K562 (cell line): ENCODE measurements around the gene PLCD1. TPM values are rescaled to one million over a fixed set of nuclear protein-coding genes. Genes with fewer than 3 reads are reported as not detected.

Source experiments
- BCL6 ChIP-seq: fragments of 250-450 bp; sonication (Bioruptor Pico); IDR thresholded peaks from 2 replicates; pipeline ENCODE4 v1.4.0; 2020
- CAMTA2 ChIP-seq: fragments of 250-450 bp; sonication (Bioruptor Pico); conservative IDR thresholded peaks from 2 replicates; pipeline ENCODE4 v1.5.1; 2022
- CC2D1A ChIP-seq: fragments of 450-650 bp; IDR thresholded peaks from 2 replicates; pipeline ENCODE4 v1.6.1; 2017; ENCODE audit warnings: mild to moderate bottlenecking
- CHD4 ChIP-seq: fragments of 200-600 bp; sonication (generic); IDR thresholded peaks from 3 replicates; pipeline ENCODE4 v1.6.1; 2012; ENCODE audit warnings: low read depth, mild to moderate bottlenecking, mixed read lengths, low read length, inconsistent platforms; ENCODE audit not compliant: insufficient read depth, insufficient replicate concordance, poor library complexity, severe bottlenecking
- ERF ChIP-seq: fragments of 450-650 bp; formaldehyde crosslinking; IDR thresholded peaks from 2 replicates; pipeline ENCODE4 v1.4.0; 2020; ENCODE audit warnings: mild to moderate bottlenecking, mixed read lengths
- ETV5 ChIP-seq: sonication (generic); formaldehyde crosslinking; IDR thresholded peaks from 2 replicates; pipeline ENCODE4 v1.4.0; 2020; ENCODE audit warnings: low read depth, mild to moderate bottlenecking, missing genetic modification reagents
- HMGN3 ChIP-seq: IDR thresholded peaks from 2 replicates; pipeline ENCODE4 v1.6.1; 2011; ENCODE audit warnings: borderline replicate concordance, low read depth, mild to moderate bottlenecking, mixed read lengths, low read length; ENCODE audit not compliant: insufficient read length; ENCODE audit errors: extremely low read depth
- KLF16 ChIP-seq: IDR thresholded peaks from 2 replicates; pipeline ENCODE4 v1.6.1; 2016; ENCODE audit warnings: antibody characterized with exemption
- LEF1 ChIP-seq: fragments of 450-650 bp; IDR thresholded peaks from 2 replicates; pipeline ENCODE4 v1.6.1; 2016; ENCODE audit warnings: mild to moderate bottlenecking
- MTA3 ChIP-seq: fragments of 450-650 bp; formaldehyde crosslinking; IDR thresholded peaks from 2 replicates; pipeline ENCODE4 v1.6.1; 2017; ENCODE audit warnings: mild to moderate bottlenecking, borderline replicate concordance
- NFE2 ChIP-seq: IDR thresholded peaks from 2 replicates; pipeline ENCODE4 v1.6.1; 2014; ENCODE audit warnings: antibody characterized with exemption, low read depth
- PHF8 ChIP-seq: fragments of 200-600 bp; sonication (generic); IDR thresholded peaks from 2 replicates; pipeline ENCODE4 v1.6.1; 2012; ENCODE audit warnings: mixed run types, mild to moderate bottlenecking, inconsistent platforms, low read length, moderate library complexity, borderline replicate concordance
- PTBP1 ChIP-seq: fragments of 200-400 bp; formaldehyde crosslinking; IDR thresholded peaks from 2 replicates; pipeline ENCODE4 v1.6.1; 2017; ENCODE audit warnings: low read depth, low read length
- SP2 ChIP-seq: IDR thresholded peaks from 2 replicates; pipeline ENCODE4 v1.6.1; 2011; ENCODE audit warnings: mild to moderate bottlenecking, low read depth, low read length, moderate library complexity; ENCODE audit not compliant: poor library complexity, severe bottlenecking; ENCODE audit errors: extremely low read depth
- SRF ChIP-seq, 2 experiments: fragments of 250-450, 450-650 bp in 1 of 2; sonication (Bioruptor Pico) in 1 of 2; sonication (generic) in 1 of 2; formaldehyde crosslinking; IDR thresholded peaks; 2 replicates each; pipeline versions ENCODE4 v1.5.0 to v1.5.1; 2020 to 2022; ENCODE audit warnings: mild to moderate bottlenecking in 1 of 2, missing genetic modification reagents in 1 of 2
- TSC22D4 ChIP-seq: fragments of 450-650 bp; IDR thresholded peaks from 2 replicates; pipeline ENCODE4 v1.6.1; 2016; ENCODE audit warnings: missing genetic modification characterization, missing biosample characterization, control low read depth
- ZFP30 ChIP-seq: fragments of 250-450 bp; sonication (Bioruptor Pico); IDR thresholded peaks from 2 replicates; pipeline ENCODE4 v1.8.0; 2022; ENCODE audit warnings: moderate library complexity, mild to moderate bottlenecking, inconsistent platforms, borderline replicate concordance
- ZKSCAN1 ChIP-seq: fragments of 150-350 bp; IDR thresholded peaks from 2 replicates; pipeline ENCODE4 v1.6.1; 2016; ENCODE audit warnings: low read depth, low read length
- ZNF668 ChIP-seq: fragments of 250-450 bp; sonication (Bioruptor Pico); IDR thresholded peaks from 2 replicates; pipeline ENCODE4 v1.8.0; 2022; ENCODE audit warnings: mild to moderate bottlenecking, inconsistent platforms
- polyA plus RNA-seq, 8 experiments: library from polyadenylated mRNA; depleted of rRNA in 4 of 8; stranded (reverse) in 5 of 8; unstranded in 3 of 8; fragments of >200 nt; fragmentation: Nextera tagmentation in 2 of 8; fragmentation: Illumina TruSeq in 1 of 8; extraction: Ambion mirVana in 2 of 8; extraction: Trizol in 1 of 8; gene quantifications; 2 replicates each; pipeline versions ENCODE4 v1.2.1 to v1.2.3, GENCODE V29; 2011 to 2014; ENCODE audit warnings: inconsistent platforms in 1 of 8, missing spikeins in 1 of 8
- total RNA-seq, 7 experiments: library from RNA; depleted of rRNA in 6 of 7; stranded (reverse); fragments of >200 nt in 6 of 7; fragmentation: Illumina TruSeq in 2 of 7; extraction: Trizol in 2 of 7; gene quantifications; 2 replicates each; pipeline versions ENCODE4 v1.2.1 to v1.2.3, GENCODE V29; 2011 to 2021; ENCODE audit warnings: low replicate concordance in 1 of 7
- TF ChIP-seq, protein P1 (sequence below): fragments of 450-650 bp; IDR thresholded peaks from 2 replicates; pipeline ENCODE4 v1.6.1; 2014; ENCODE audit warnings: low read depth, mild to moderate bottlenecking, moderate library complexity, borderline replicate concordance
- TF ChIP-seq, protein P2 (sequence below): sonication (generic); formaldehyde crosslinking; IDR thresholded peaks from 2 replicates; pipeline ENCODE4 v1.8.0; 2022; ENCODE audit warnings: missing genetic modification reagents, mild to moderate bottlenecking, borderline replicate concordance
- TF ChIP-seq, protein P3 (sequence below): fragments of 450-650 bp; IDR thresholded peaks from 2 replicates; pipeline ENCODE4 v1.6.1; 2017; ENCODE audit warnings: antibody characterized with exemption, mild to moderate bottlenecking

The PLCD1 gene
- total and polyA plus RNA-seq, 9 of the 15 experiments (the other 6 are each of a cell fraction or from before 2014, with no cell fraction given), result 5.4 to 209 (median 116) TPM

DNA sequence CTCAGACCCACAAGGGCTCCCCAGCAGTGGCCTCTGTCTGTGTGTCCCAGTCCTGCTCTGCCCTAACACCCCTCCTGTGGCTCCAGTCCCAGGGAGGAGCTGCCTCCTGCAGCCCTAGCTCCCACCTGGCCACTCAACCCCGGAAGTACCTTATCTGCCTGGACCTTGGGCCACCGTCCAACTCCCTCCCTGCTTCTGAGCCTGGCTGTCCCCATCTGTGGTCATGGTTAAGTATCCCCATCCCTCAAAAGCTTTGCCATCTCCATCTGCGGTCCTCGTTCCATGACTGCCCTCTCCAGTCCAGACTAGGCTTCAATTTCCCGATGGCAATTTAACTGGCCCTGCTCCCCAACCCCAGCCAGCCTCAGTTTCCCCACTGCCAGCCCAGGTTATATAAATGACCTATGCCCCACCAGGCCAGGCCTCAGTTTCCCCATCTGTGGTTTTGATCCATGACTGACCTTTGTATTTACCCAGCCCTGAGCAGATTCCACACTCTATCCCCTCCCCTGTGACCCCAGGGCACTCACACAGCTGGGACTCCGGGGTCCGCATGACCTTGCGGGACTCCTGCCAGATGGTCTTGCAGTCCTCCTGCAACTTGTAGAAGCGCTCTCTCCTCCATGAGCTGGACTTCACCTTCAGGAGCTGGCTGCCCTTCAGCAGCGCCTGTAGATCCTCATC, 9.6 kb downstream of the PLCD1 start (continued):
- TF ChIP-seq MTA3 (no peak; the same call in 1 of the 2 replicates), ETV5 (peak; percentile 81), BCL6 (CRISPR knock-in tag) (no peak), LEF1 (no peak), ZKSCAN1 (no peak), CAMTA2 (CRISPR knock-in tag) (no peak), ERF (CRISPR knock-in tag) (no peak), CC2D1A (no peak), SRF (CRISPR knock-in tag; IDR thresholded peaks at IDR 0.05) (peak in 1 of 2 experiments; percentile 87; a peak in 2 of 4 replicates), CHD4 (no peak), PHF8 (no peak), ZFP30 (CRISPR knock-in tag) (no peak), PTBP1 (no peak), TSC22D4 (no peak), SP2 (no peak), ZNF668 (CRISPR knock-in tag) (no peak), HMGN3 (no peak), KLF16 (no peak), NFE2 (no peak)
- TF ChIP-seq, protein P1, sequence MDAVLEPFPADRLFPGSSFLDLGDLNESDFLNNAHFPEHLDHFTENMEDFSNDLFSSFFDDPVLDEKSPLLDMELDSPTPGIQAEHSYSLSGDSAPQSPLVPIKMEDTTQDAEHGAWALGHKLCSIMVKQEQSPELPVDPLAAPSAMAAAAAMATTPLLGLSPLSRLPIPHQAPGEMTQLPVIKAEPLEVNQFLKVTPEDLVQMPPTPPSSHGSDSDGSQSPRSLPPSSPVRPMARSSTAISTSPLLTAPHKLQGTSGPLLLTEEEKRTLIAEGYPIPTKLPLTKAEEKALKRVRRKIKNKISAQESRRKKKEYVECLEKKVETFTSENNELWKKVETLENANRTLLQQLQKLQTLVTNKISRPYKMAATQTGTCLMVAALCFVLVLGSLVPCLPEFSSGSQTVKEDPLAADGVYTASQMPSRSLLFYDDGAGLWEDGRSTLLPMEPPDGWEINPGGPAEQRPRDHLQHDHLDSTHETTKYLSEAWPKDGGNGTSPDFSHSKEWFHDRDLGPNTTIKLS, result no peak
- TF ChIP-seq, protein P2, sequence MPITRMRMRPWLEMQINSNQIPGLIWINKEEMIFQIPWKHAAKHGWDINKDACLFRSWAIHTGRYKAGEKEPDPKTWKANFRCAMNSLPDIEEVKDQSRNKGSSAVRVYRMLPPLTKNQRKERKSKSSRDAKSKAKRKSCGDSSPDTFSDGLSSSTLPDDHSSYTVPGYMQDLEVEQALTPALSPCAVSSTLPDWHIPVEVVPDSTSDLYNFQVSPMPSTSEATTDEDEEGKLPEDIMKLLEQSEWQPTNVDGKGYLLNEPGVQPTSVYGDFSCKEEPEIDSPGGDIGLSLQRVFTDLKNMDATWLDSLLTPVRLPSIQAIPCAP (CRISPR knock-in tag), result no peak
- TF ChIP-seq, protein P3, sequence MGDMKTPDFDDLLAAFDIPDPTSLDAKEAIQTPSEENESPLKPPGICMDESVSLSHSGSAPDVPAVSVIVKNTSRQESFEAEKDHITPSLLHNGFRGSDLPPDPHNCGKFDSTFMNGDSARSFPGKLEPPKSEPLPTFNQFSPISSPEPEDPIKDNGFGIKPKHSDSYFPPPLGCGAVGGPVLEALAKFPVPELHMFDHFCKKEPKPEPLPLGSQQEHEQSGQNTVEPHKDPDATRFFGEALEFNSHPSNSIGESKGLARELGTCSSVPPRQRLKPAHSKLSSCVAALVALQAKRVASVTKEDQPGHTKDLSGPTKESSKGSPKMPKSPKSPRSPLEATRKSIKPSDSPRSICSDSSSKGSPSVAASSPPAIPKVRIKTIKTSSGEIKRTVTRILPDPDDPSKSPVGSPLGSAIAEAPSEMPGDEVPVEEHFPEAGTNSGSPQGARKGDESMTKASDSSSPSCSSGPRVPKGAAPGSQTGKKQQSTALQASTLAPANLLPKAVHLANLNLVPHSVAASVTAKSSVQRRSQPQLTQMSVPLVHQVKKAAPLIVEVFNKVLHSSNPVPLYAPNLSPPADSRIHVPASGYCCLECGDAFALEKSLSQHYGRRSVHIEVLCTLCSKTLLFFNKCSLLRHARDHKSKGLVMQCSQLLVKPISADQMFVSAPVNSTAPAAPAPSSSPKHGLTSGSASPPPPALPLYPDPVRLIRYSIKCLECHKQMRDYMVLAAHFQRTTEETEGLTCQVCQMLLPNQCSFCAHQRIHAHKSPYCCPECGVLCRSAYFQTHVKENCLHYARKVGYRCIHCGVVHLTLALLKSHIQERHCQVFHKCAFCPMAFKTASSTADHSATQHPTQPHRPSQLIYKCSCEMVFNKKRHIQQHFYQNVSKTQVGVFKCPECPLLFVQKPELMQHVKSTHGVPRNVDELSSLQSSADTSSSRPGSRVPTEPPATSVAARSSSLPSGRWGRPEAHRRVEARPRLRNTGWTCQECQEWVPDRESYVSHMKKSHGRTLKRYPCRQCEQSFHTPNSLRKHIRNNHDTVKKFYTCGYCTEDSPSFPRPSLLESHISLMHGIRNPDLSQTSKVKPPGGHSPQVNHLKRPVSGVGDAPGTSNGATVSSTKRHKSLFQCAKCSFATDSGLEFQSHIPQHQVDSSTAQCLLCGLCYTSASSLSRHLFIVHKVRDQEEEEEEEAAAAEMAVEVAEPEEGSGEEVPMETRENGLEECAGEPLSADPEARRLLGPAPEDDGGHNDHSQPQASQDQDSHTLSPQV, result no peak
